HG03439 (cell line): ENCODE data around the gene PTPN6.

ENCODE experiments used
- ATAC-seq: cut with Tn5 transposase; IDR thresholded peaks from one replicate; pipeline ENCODE4 v1.9.1; 2021; ENCODE audit warnings: mild to moderate bottlenecking, moderate library complexity; ENCODE audit not compliant: unreplicated experiment

PTPN6 gene

DNA sequence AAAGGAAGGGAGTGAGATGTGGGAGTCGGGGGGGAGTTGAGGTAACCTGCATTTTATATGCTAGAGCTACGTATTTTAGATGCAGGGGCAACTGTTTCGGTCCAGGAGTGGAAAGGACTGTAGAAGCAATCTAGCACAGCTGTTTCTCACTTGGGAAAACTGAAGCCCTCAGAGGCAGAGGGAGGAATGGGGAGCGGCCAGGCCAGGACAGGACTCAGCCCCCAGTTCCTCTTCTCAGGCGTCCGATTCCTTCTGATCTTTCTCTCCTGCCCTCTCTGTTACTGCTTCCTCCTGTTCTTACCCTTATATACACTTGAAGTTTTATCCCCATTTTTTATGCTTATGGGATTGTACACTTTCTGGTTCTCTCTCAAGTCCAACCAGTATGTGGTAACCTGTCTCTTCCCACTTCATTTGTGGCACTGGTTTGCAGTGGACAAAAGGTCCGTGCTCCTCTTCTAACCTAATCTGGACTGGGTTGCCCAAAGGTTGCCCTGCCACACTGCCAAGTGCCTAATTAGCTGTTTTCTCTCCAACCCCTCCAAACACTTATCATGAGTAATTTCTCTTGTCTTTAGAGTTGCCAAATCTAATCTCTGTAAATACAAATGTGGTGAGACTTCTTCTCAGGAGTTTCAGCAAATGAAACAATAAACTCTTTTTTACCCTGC lies 50.9 kb downstream of the PTPN6 start:
- ATAC-seq: no peak

DNA sequence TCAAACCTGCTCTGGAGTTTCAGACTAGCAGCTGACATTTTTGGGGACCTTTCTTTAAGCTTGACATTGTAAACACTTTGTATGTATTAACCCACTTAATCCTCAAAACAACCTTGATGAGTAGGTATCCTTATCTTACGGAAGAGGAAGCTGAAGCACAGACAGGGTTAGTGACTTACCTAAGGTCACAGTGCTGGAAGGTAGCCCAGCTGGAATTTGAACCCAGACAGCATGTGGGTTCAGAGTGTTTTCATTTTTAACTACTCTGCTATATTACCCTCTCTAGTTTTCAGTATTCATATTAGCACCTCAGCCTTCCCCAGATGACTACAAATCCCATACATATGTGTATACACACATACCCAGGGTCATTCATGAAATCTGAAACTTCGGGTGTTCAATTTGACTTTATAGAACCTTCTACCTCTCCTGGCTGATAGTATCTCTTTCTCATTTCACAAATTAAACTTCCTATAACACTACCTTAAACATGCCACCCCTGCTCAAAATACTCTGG lies 53.2 kb downstream of the PTPN6 start:
- ATAC-seq: no peak

DNA sequence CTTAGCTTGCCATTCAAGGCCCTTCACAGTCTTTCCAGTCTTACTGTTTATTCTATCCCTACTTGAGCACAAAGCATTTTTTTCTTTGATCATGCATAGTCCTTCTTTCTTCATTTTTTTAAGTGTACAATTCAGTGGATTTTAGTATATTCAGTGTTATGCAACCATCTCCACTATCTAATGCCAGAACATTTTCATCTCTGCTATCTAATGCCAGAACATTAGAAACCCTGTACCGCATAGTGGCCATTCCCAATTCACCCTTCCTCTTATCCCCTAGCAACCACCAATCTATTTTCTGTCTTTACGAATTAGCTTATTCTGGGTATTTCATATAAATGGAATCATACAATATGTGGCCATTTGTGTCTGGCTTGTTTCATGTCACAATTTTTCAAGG lies 53.7 kb downstream of the PTPN6 start:
- no peak for ATAC-seq

DNA sequence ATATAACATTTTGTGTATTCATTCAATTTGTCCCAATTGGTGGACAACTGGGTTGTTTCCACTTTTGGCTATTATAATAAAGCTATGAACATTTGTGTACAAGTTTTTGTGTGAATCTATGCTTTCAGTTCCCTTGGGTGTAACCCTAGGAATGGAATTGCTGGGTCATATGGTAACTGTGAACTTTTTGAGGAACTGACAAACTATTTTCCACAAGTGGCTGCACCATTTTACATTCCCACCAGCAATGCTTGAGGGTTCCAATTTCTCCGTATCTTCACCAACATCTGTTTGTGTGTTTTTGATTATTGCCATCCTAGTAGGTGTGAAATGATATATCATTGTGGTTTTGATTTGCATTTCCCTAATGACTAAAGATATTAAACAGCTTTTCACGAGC lies 54.2 kb downstream of the PTPN6 start:
- no peak for ATAC-seq

DNA sequence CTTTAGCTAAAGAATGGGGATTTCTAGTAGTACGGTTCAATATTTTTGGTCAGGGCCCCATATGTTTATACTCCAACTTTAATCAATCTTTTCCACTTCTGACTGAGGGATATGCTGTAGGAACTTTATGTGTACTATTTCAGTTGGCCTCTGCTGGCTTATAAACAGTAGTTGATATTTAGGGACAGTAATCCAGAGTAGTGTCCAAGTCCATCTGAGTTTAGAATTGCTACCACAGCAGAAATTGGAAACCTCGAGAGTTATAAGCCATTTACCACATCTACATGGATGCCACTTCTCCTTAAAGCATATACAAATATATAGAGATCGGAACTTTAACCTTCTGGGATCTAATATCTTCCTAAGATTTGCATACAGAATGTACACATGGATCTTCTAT lies 55.5 kb downstream of the PTPN6 start:
- ATAC-seq: no peak

DNA sequence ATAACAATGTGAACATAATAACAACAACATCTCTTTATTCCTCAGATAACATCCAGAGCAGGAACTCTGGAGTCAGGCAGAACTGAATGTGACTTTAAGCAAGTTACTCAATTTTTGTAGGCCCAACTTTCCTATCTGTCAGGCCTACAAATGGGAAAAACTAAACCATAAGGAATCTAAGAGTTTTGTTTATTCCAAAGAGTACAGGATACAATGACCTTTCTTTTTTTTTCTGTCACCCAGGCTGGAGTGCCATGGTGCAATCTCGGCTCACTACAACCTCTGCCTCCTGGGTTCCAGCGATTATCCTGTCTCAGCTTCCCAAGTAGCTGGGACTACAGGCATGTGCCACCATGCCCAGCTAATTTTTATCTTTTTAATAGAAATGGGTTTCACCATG lies 57.7 kb downstream of the PTPN6 start:
- ATAC-seq: no peak

DNA sequence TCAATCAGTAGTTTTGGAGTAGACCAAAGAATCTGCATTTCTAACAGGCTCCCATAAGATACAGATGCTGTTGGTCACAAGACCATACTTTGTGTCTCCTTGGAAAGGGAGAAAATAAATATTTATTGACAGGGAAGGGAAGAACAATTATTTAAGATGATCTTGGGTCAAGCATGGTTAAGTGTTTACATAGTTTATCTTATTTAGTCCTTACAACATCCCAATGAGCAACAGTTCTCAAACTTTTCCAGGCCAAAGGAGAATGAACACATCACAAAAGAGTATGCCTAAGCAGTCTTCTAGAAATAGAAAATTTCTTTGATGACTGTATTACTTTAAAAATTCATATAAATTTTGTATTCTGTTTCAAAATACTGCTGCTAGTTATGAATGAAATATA lies 58.4 kb downstream of the PTPN6 start:
- no peak for ATAC-seq
